Adrenal gland (tissue), 12 donors: ENCODE measurements around the gene USP22. TPM values are rescaled to one million over a fixed set of nuclear protein-coding genes. Genes with fewer than 3 reads are reported as not detected.

Source experiments
- DNase-seq, 7 donors: peaks; one replicate each; pipeline ENCODE4 v3.0.0-alpha.2; 2019 to 2020
- H3K27ac ChIP-seq, 5 donors: fragments of 200-600 bp; sonication (generic) in 4 of 5; 1 replicate in 3 of 5; 2 replicates in 2 of 5; pipeline versions ENCODE4 v1.5.1 to v1.8.0; 2016 to 2020; ENCODE audit warnings: mild to moderate bottlenecking in 1 of 5
- H3K27me3 ChIP-seq: fragments of 200-600 bp; 2 replicates; pipeline ENCODE4 v1.8.0; 2021
- H3K36me3 ChIP-seq, 2 donors: fragments of 200-600 bp; replicated peaks in 1 of 2; 1 replicate in 1 of 2; 2 replicates in 1 of 2; pipeline versions ENCODE4 v1.5.1 to v1.8.0; 2018 to 2022
- H3K4me1 ChIP-seq, 2 donors: fragments of 200-600 bp; replicated peaks in 1 of 2; 1 replicate in 1 of 2; 2 replicates in 1 of 2; pipeline versions ENCODE4 v1.5.1 to v1.8.0; 2018 to 2021
- H3K4me3 ChIP-seq, 4 donors: fragments of 200-600 bp; sonication (generic) in 3 of 4; one replicate each; pipeline ENCODE4 v1.5.1; 2016 to 2018
- H3K9me3 ChIP-seq, 3 donors: fragments of 200-600 bp; sonication (generic) in 1 of 3; replicated peaks in 1 of 3; 1 replicate in 2 of 3; 2 replicates in 1 of 3; pipeline versions ENCODE4 v1.5.1 to v1.8.0; 2016 to 2021
- CTCF ChIP-seq, 6 experiments: fragments of 450-650 bp in 4 of 6; fragments of 200-600 bp in 2 of 6; sonication (generic) in 1 of 6; IDR thresholded peaks; 1 replicate in 5 of 6; 2 replicates in 1 of 6; pipeline versions ENCODE4 v1.5.1 to v1.8.0; 2016 to 2021; ENCODE audit warnings: antibody characterized with exemption in 6 of 6, mild to moderate bottlenecking in 2 of 6, moderate library complexity in 1 of 6
- POLR2A ChIP-seq, 2 donors: fragments of 450-650 bp; IDR thresholded peaks; one replicate each; pipeline ENCODE4 v1.6.1; 2017; ENCODE audit warnings: antibody characterized with exemption in 2 of 2, mild to moderate bottlenecking in 2 of 2, moderate library complexity in 1 of 2
- WGBS, 4 donors: extraction: QIAGEN DNeasy Blood & Tissue Kit in 2 of 4; methylation state at CpG; one replicate each; pipeline versions ENCODE4 v1.1.5 to v1.1.7; 2013 to 2017; 5-methylcytosine and 5-hydroxymethylcytosine counted together
- intact Hi-C, 2 donors: fragments of 100-400 bp; cut with DNase I; formaldehyde crosslinking; loops; one replicate each; pipeline versions ENCODE4 v1.14.1 to v1.15.0; 2022 to 2023
- polyA plus RNA-seq, 3 donors: library from polyadenylated mRNA; stranded (reverse); fragments of 200-250 nt in 2 of 3; fragments of 350-450 nt in 1 of 3; fragmentation: Illumina TruSeq in 1 of 3; extraction: RNeasy Lipid Tissue Mini Kit (QIAGEN cat#74804) in 1 of 3; gene quantifications; one replicate each; pipeline ENCODE4 v1.2.3, GENCODE V29; 2013 to 2014
- total RNA-seq, 9 donors: library from RNA; depleted of rRNA in 4 of 9; stranded (reverse); fragments of >200 nt in 4 of 9; fragments of 120-200 nt in 1 of 9; fragmentation: NEBNext Ultra II Directional in 1 of 9; extraction: Animal tissue kit (Norgen Biotek cat#: 25700) in 1 of 9; gene quantifications; one replicate each; pipeline versions ENCODE4 v1.1.0 to v1.2.4, GENCODE V29; 2013 to 2023
- donor health status: healthy with polysubstance abuse.
- donor health status: Bipolar disorder and iron deficiency.
- donor health status: DM: yes; HTN: yes; CAD: no.
- donor health status: DM: no; HTN: no; CAD: no.
- donor health status: DM: no; HTN: no; CAD: no.
- donor health status: DM: yes; HTN: yes; CAD: no.

Gene USP22
- total and polyA plus RNA-seq, 12 donors: 43.0 to 250 (median 223) TPM

DNA sequence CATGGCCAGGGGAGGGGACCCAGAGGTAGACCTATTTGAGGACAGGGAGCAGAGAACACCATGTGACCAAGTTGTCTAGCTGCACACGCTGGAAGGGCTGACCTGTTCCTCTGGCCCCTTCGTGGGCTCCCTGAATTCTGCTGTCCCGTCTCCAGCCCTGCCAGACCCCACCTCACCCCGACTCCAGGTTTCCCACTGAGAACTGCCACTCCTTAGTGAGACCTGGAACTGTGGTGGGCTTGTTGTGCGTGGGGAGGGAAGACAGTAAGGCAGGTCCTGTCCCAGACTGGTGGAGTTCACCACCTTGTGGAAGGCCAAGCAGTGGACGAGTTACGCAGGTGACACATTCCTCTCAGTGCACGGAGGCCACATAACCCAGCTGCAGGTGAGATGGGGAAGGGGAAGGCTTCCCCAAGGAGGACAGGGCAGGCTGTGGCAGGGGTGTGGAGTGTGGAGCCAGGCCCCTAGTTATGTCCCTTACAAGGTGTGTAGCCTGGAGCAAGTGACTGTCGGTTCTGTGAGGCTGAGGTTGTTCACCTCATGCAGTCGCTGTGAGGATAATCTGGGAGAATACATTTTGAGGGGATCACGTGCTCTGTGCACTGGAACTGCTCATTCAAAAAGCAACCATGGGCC, 54.7 kb downstream of the USP22 start:
- no peak for TF ChIP-seq CTCF (IDR thresholded peaks at IDR 0.05)
- no peak for TF ChIP-seq POLR2A (IDR thresholded peaks at IDR 0.05)
- DNase-seq: peak in 1 of 7 donors; percentile 37
- 79 to 89% (median 86%) methylated on average over 6 to 11 of the region's 11 CpGs for WGBS, 4 donors

DNA sequence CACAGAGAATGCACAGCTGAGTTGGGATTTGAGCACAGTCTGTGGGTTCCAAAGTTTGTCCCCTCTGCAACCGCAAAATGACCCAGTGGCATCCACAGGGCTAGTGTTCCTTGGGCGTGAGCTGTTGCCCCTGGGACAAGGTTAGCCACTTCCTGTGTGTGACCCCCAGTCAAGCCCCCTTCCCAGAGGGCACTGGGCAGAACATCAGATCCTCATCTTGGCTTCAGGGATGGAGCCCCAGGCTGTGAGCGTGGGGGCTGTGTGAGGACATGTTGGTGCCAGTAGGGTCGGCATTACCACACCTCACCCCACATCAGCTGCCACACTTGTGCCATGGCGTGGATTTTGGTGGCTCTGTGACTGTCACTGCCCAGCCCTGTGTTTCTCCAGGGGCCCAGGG, 55.3 kb downstream of the USP22 start:
- TF ChIP-seq POLR2A (IDR thresholded peaks at IDR 0.05): no peak
- no peak for TF ChIP-seq CTCF (IDR thresholded peaks at IDR 0.05)
- no peak overlapping the region for H3K27ac ChIP-seq
- peak in 1 of 7 donors; percentile 35 for DNase-seq
- H3K4me3 ChIP-seq: no peak overlapping the region
- H3K4me1 ChIP-seq: no peaks in the 10 kb centered on the region
- no peaks in the 10 kb centered on the region for H3K9me3 ChIP-seq
- no peaks in the 10 kb centered on the region for H3K27me3 ChIP-seq
- intact Hi-C loops: no loop called here
- WGBS, 4 donors: 80 to 100% (median 95%) methylated on average over 1 to 5 of the region's 5 CpGs
- H3K36me3 ChIP-seq: no peaks in the 10 kb centered on the region

More for the DNA sequence above, 54.7 kb downstream of the USP22 start:
- intact Hi-C loops: no loop called here
- H3K4me1 ChIP-seq: peaks cover 0 to 3% of the 10 kb centered on the region in 2 donors
- no peak overlapping the region for H3K27ac ChIP-seq
- no peaks in the 10 kb centered on the region for H3K36me3 ChIP-seq
- no peak overlapping the region for H3K4me3 ChIP-seq
- H3K27me3 ChIP-seq: no peaks in the 10 kb centered on the region
- no peaks in the 10 kb centered on the region for H3K9me3 ChIP-seq

GRCh38 chr17:20986767-20987510, 55.9 kb downstream of the USP22 start:
- peak in 1 of 7 donors; percentile 6 for DNase-seq
- Histone ChIP-seq H3K27me3 (no peaks in the 10 kb centered on the region), H3K4me3 (no peak overlapping the region), H3K4me1 (no peaks in the 10 kb centered on the region), H3K9me3 (no peaks in the 10 kb centered on the region), H3K36me3 (no peaks in the 10 kb centered on the region), H3K27ac (no peak overlapping the region)
- intact Hi-C loops: no loop called here
- 94 to 97% (median 95%) methylated on average over 6 to 7 of the region's 7 CpGs for WGBS, 4 donors
- no peak for TF ChIP-seq POLR2A (IDR thresholded peaks at IDR 0.05)
- TF ChIP-seq CTCF (IDR thresholded peaks at IDR 0.05): no peak

DNA sequence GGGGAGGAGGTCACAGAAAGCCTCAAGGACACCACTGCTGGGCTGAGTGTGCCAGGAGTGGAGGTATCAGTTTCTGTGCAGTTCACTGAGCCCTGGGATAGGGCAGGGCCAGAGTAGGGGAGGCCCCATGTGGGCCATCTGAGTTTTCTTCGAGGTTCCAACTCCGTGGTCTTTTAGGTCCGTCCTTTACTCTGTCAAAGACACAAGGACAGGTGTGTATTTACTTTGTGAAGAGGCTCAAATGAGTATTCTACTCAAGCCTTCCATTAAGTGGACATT, 59.5 kb downstream of the USP22 start:
- 71 to 85% (median 81%) methylated on average over 3 of the region's 3 CpGs for WGBS, 4 donors
- DNase-seq: no peak
- no peak for TF ChIP-seq POLR2A (IDR thresholded peaks at IDR 0.05)
- TF ChIP-seq CTCF (IDR thresholded peaks at IDR 0.05): no peak
- intact Hi-C loops: no loop called here
- Histone ChIP-seq H3K9me3 (no peaks in the 10 kb centered on the region), H3K27me3 (peaks cover 9% of the 10 kb centered on the region), H3K4me1 (no peaks in the 10 kb centered on the region), H3K36me3 (no peaks in the 10 kb centered on the region), H3K27ac (no peak overlapping the region), H3K4me3 (no peak overlapping the region)
